HG03175 (cell line): ENCODE measurements around the gene GFAP.

Experiments used
- ATAC-seq: cut with Tn5 transposase; IDR thresholded peaks from one replicate; pipeline ENCODE4 v1.9.1; 2021; ENCODE audit warnings: mild to moderate bottlenecking, moderate library complexity; ENCODE audit not compliant: unreplicated experiment

The GFAP gene

DNA sequence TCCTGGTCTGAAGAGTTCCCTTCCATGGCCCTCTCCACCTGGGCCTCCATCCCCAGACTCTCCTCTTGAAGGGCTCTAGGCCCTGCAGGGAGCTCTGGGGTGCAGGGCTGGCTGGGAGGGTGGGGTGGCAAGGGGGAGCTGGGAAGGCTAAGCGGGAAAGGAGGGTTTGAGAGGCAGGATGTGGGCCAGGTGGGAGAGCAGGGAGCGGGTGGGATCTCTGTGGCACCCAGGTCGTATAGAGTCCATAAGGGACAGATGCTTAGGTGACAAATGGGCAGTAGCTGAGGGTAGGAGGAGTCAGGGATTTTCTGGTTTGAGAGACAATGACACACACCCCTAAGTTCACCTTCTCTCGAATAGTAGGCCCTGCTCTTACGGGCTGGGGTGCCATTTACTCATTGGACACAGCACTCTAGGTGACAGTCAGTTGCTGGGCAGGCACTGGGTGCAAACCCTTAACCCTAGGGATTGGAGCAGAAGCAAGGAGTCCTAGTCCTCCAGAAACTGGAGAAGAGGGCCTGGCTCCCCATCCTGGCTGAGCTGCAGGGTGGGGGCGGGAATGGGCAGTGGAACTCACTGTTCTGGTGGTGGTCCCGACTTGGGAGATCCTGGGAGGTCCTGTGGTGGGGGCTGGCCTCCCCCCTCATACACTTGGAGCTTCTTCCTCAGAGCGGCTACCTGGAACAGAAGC lies 16.9 kb upstream of the GFAP start:
- ATAC-seq = no peak

DNA sequence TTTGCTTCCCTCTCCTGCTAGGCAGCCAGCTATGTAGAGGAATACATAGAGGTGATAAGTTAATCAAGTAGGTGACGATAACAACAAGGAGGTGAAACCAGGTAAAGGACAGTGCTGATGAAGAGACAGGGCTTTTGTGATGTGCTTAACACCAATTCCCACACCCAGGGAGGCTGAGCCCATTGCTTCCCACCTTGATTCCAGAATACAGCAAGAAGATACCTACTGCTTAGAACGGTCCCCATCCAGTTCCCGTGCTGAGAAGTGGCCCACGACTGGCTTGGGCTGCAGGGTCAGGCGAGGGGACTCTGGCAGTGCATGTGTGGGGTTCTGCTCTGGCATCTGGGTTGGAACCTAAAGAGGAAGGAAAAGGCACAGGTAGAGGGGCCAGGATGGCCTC lies 16.1 kb upstream of the GFAP start:
- ATAC-seq = no peak

- no peak for ATAC-seq
Observed at GRCh38 chr17:44930667-44931066, 15.4 kb upstream of the GFAP start.

GRCh38 chr17:44928950-44929720 lies 13.8 kb upstream of the GFAP start:
- no peak for ATAC-seq

- ATAC-seq = no peak
Observed at GRCh38 chr17:44928136-44928535, 12.8 kb upstream of the GFAP start.

DNA sequence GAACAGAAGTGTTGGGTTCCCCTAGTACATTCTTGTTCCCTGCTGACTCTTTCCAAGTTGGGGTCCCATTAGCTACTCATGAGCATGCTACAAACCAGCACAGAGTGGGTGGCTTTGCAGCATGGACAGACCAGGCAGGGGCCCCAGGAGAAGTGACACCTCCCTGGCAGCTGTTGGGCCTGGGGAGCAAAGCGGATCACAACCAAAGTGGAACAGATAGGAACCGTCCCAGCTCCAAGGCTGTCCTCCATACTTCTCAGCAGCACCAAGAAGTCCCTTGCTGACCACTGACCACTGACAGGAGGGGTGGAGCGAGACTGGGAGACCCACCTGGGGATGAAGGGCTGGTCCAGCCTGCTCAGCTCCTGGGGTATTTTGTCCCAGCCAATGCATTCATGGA lies 12.4 kb upstream of the GFAP start:
- no peak for ATAC-seq

DNA sequence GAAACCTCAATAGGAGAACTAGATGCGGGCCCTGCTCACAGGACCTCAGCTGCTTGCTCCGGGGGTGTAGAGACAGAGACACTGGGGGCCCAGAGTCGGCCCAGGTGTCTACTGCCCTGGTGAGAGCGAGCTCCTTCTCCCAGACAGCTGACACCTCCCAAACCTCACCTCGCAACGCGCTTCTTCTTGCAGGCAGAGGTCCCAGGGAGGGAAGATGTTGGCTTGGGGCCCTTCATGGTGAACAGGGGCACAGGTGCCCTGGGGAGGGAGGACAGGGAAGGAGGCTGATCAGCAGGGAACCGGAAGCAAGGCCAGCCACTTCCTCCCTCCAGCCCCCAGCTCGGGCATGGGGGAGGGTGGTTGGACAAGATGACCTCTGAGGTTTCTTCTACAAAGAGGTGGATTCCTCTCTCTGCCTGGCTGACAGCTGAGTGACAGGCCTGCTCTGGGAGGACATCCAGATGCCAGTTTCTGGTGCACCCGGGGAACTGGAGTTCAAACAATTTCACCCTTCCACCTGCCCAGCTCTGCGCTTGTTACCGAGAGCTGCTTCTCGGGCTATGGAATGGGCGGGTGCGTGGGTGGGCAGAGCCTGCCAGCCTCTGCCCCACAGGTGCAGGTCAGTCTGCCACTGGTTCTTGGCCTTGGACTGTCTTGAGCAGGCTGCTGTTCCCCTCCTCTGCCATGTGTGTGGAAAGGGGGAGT lies 11.7 kb upstream of the GFAP start:
- ATAC-seq = no peak

DNA sequence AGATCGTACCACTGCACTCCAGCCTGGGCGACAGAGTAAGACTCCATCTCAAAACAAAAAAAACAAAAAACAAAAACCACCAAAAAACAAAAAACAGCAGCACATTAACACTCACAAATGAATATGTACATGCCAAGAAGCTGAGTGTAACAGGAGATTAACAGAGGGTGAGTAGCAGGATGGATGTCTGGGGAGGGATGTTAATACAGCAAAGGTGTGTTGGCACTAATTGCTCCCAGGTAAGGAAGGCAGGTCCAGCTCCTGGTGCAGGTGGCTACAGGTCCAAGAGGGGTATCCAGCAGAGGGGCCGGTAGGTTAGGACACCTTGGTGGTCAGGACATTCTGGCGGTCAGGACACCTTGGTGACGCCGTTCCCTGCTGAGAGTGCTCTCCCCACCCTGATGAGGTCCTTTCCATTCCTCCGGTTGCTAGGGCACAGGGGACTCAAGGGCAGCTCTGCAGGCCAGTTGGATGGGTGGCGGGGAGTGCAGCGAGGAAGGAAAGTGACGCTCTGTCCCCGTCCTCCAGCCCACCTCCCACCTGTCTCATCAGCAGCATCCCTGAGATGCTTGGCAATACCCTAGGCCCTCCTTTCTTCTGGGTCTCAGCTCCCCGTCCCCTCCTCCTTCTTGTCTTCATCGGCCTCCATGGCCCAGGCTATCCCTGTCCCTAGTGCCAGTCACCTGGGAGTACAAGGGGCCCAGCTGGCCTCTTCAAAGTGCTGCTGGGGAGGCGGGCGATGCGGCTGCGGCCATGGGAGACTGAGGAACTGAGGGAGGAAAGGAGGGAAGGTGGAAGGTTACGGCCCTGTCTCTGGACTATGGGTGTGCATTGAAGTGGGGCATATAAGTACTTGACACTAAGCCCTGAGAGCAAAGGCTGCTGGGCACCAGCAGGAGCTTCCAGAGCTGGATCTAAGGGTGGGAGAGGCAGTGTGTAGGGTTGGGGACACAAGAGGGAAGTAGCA lies 10.7 kb upstream of the GFAP start:
- ATAC-seq = no peak

GRCh38 chr17:44924107-44924544 lies 8.8 kb upstream of the GFAP start:
- no peak for ATAC-seq

GRCh38 chr17:44922746-44923470 lies 7.6 kb upstream of the GFAP start:
- ATAC-seq = no peak

DNA sequence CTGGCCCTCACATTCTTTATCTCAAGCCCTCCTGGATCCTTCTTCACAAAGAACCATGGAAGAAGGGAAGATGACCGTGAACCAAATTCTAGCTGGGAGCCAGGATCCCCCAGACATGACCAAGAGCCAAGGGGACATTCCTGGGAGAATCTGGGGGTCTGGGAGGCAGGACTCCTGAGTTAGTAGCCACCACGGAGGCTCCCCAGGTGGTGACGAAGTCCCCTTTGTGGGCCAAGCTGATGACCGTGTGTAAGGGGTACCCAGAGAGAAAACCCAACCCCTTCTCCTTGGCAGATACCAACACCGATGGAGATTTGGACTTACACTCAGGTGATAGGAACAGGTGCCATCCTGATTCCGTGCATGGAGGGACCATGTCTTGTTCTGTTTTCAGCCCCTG lies 6.8 kb upstream of the GFAP start:
- ATAC-seq = no peak

- ATAC-seq = no peak
Observed at GRCh38 chr17:44921122-44921882, 6.0 kb upstream of the GFAP start.

GRCh38 chr17:44920565-44920940 lies 5.3 kb upstream of the GFAP start:
- no peak for ATAC-seq

DNA sequence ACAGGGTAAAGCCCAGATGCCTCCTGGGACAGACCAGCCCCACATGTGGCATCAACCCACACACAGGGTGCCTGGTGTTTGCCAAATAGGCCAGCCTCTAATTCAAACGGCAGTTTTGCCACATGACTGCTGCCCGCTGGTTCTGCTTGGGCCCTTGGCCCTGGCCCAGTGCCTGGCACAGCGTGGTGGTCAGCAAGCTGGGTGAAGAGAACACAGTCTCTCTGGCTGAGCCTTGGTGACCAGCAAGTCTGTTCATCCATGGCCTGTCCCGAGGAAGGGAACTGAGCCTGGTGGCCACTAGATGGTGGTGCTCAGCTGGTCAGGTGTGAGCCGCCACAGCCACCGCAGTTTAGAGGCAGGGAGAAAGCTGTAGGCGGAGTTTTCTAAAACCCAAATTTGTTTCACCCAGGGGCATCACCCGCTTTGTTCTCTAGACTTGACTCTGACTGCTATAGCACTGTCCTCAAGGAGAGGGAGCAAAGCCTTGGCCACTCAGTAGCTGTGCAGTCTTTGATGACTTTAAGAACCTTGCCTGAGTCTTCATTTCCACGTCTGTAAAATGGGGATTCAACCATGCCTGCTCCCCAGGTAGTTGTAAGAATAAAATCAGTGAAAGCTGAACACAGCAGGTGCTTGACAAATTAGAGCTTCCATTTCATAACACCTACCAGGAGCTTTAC lies 4.7 kb upstream of the GFAP start:
- peak; percentile 68 for ATAC-seq

GRCh38 chr17:44919411-44919810 lies 4.1 kb upstream of the GFAP start:
- no peak for ATAC-seq

- no peak for ATAC-seq
Observed at GRCh38 chr17:44918006-44918405, 2.7 kb upstream of the GFAP start.

- no peak for ATAC-seq
Observed at GRCh38 chr17:44917456-44917855, 2.2 kb upstream of the GFAP start.

DNA sequence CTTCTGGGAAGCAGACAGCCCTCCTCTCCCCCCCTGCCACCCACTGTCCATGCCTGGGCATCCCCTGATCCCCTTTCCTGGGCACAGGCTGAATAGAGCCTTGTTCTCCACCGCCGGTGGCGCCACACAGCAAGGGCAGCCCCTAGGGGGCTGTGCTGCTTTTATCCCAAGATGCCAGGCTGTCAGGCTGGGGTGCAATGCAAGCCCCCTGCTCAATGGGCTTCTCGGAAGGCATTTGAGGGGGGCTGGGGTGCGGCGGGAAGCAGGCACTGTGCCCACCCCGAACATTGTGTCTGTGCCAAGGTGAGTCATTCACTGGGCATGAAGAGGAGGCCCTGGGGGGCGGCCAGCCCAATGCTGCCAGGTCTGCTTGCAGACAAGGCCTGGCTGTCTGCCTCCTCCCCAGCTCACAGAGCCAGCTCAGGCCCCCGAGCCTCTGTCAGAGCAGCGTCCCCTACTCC lies 1.5 kb upstream of the GFAP start:
- no peak for ATAC-seq
